K562 (cell line): ENCODE data around the gene HNRNPA2B1. TPM values are rescaled to one million over a fixed set of nuclear protein-coding genes. Genes with fewer than 3 reads are reported as not detected.

Source experiments
- HDAC6 ChIP-seq: IDR thresholded peaks from 2 replicates; pipeline ENCODE4 v1.6.1; 2012; ENCODE audit warnings: low read depth, mild to moderate bottlenecking, control low read depth, inconsistent platforms, low read length, moderate library complexity
- NCOA1 ChIP-seq: fragments of 450-650 bp; IDR thresholded peaks from 2 replicates; pipeline ENCODE4 v1.6.1; 2016; ENCODE audit warnings: low read depth
- NFIX ChIP-seq: fragments of 250-450 bp; sonication (Bioruptor Pico); IDR thresholded peaks from 2 replicates; pipeline ENCODE4 v1.4.0; 2020; ENCODE audit warnings: low read depth, mild to moderate bottlenecking, moderate library complexity
- PRDM10 ChIP-seq: fragments of 450-650 bp; IDR thresholded peaks from 2 replicates; pipeline ENCODE4 v1.6.1; 2018; ENCODE audit not compliant: partially characterized antibody
- RFX1 ChIP-seq: fragments of 450-650 bp; IDR thresholded peaks from 2 replicates; pipeline ENCODE4 v1.6.1; 2016; ENCODE audit warnings: mild to moderate bottlenecking, moderate library complexity
- SAP30 ChIP-seq: fragments of 200-600 bp; sonication (generic); IDR thresholded peaks from 2 replicates; pipeline ENCODE4 v1.6.1; 2012; ENCODE audit warnings: borderline replicate concordance, low read depth, mild to moderate bottlenecking, moderate library complexity, low read length, control low read depth, inconsistent platforms; ENCODE audit not compliant: insufficient read depth, poor library complexity, severe bottlenecking
- TAF1 ChIP-seq: IDR thresholded peaks from 2 replicates; pipeline ENCODE4 v1.6.1; 2011; ENCODE audit warnings: mild to moderate bottlenecking, low read length, moderate library complexity; ENCODE audit not compliant: insufficient read depth, control insufficient read depth, severe bottlenecking; ENCODE audit errors: extremely low read depth
- THAP7 ChIP-seq: fragments of 250-450 bp; sonication (Bioruptor Pico); IDR thresholded peaks from 2 replicates; pipeline ENCODE4 v1.5.0; 2021
- TSHZ1 ChIP-seq: fragments of 250-450 bp; sonication (Bioruptor Pico); IDR thresholded peaks from 2 replicates; pipeline ENCODE4 v1.4.0; 2020; ENCODE audit warnings: mild to moderate bottlenecking, moderate library complexity
- VEZF1 ChIP-seq: fragments of 200-800 bp; sonication (Bioruptor generic); IDR thresholded peaks from 2 replicates; pipeline ENCODE4 v1.6.1; 2017; ENCODE audit warnings: missing genetic modification characterization, missing compliant biosample characterization
- ZBTB5 ChIP-seq: fragments of 450-650 bp; IDR thresholded peaks from 2 replicates; pipeline ENCODE4 v1.6.1; 2017; ENCODE audit warnings: antibody characterized with exemption
- ZFPM2 ChIP-seq: fragments of 250-450 bp; sonication (Bioruptor Pico); IDR thresholded peaks from 2 replicates; pipeline ENCODE4 v1.5.1; 2022; ENCODE audit warnings: mild to moderate bottlenecking
- ZNF146 ChIP-seq: IDR thresholded peaks from one replicate; pipeline ENCODE4 v1.6.1; 2018; ENCODE audit warnings: missing compliant biosample characterization; ENCODE audit not compliant: unreplicated experiment
- ZNF197 ChIP-seq: fragments of 200-800 bp; sonication (Bioruptor generic); IDR thresholded peaks from 2 replicates; pipeline ENCODE4 v1.6.1; 2016; ENCODE audit warnings: low read depth, missing genetic modification characterization, missing compliant biosample characterization
- polyA plus RNA-seq, 8 experiments: library from polyadenylated mRNA; depleted of rRNA in 4 of 8; stranded (reverse) in 5 of 8; unstranded in 3 of 8; fragments of >200 nt; fragmentation: Nextera tagmentation in 2 of 8; fragmentation: Illumina TruSeq in 1 of 8; extraction: Ambion mirVana in 2 of 8; extraction: Trizol in 1 of 8; gene quantifications; 2 replicates each; pipeline versions ENCODE4 v1.2.1 to v1.2.3, GENCODE V29; 2011 to 2014; ENCODE audit warnings: inconsistent platforms in 1 of 8, missing spikeins in 1 of 8
- total RNA-seq, 7 experiments: library from RNA; depleted of rRNA in 6 of 7; stranded (reverse); fragments of >200 nt in 6 of 7; fragmentation: Illumina TruSeq in 2 of 7; extraction: Trizol in 2 of 7; gene quantifications; 2 replicates each; pipeline versions ENCODE4 v1.2.1 to v1.2.3, GENCODE V29; 2011 to 2021; ENCODE audit warnings: low replicate concordance in 1 of 7

Gene HNRNPA2B1
- total and polyA plus RNA-seq, 9 of the 15 experiments (the other 6 are each of a cell fraction or from before 2014, with no cell fraction given), result 630 to 1,989 (median 865) TPM

GRCh38 chr7:26187380-26188205 lies 13.0 kb downstream of the HNRNPA2B1 start (continued):
- TF ChIP-seq TSHZ1 (CRISPR knock-in tag), result no peak
- TF ChIP-seq RFX1, result peak; percentile 60
- TF ChIP-seq NFIX, result no peak
- TF ChIP-seq ZNF197 (CRISPR knock-in tag), result no peak
- 0 out of 2 replicates have a peak, but pooled peaks have one; percentile 7 for TF ChIP-seq NCOA1
- peak; percentile 17 for TF ChIP-seq PRDM10
- no peak for TF ChIP-seq TAF1
- TF ChIP-seq THAP7 (CRISPR knock-in tag), result peak; percentile 59; the same call in 1 of the 2 replicates
- no peak for TF ChIP-seq ZBTB5
- no peak for TF ChIP-seq VEZF1 (CRISPR knock-in tag)
- TF ChIP-seq HDAC6, result no peak
- TF ChIP-seq ZFPM2 (CRISPR knock-in tag), result no peak; the same call in 1 of the 2 replicates
- no peak for TF ChIP-seq SAP30
- no peak for TF ChIP-seq ZNF146 (CRISPR knock-in tag)
